LHCN-M2 (cell line): ENCODE data around the gene BGLAP. TPM values are rescaled to one million over a fixed set of nuclear protein-coding genes. Genes with fewer than 3 reads are reported as not detected.

Experiments used
- DNase-seq: peaks from one replicate; pipeline ENCODE4 v3.0.0-alpha.2; 2012; ENCODE audit warnings: low read depth
- total RNA-seq: library from RNA; depleted of rRNA; stranded (reverse); fragments of >200 nt; gene quantifications from 2 replicates; pipeline ENCODE4 v1.2.3, GENCODE V29; 2014

BGLAP gene
- total RNA-seq, 1 experiment from 2014 or later = 4.3 TPM

GRCh38 chr1:156226782-156227181 lies 15.2 kb upstream of the BGLAP start:
- no peak for DNase-seq

- DNase-seq = no peak
Observed at GRCh38 chr1:156228501-156228900, 13.5 kb upstream of the BGLAP start.

- DNase-seq = no peak
Observed at GRCh38 chr1:156229809-156230472, 12.0 kb upstream of the BGLAP start.

- DNase-seq = no peak
Observed at GRCh38 chr1:156230473-156230837, 11.5 kb upstream of the BGLAP start.

- no peak for DNase-seq
Observed at GRCh38 chr1:156232201-156232894, 9.6 kb upstream of the BGLAP start.

GRCh38 chr1:156233426-156234127 lies 8.4 kb upstream of the BGLAP start:
- peak; percentile 70 for DNase-seq

GRCh38 chr1:156236164-156236563 lies 5.8 kb upstream of the BGLAP start:
- no peak for DNase-seq

GRCh38 chr1:156238248-156238647 lies 3.7 kb upstream of the BGLAP start:
- no peak for DNase-seq

- DNase-seq = peak; percentile 91
Observed at GRCh38 chr1:156241311-156241811, 623 bp upstream of the BGLAP start.

- DNase-seq = no peak
Observed at GRCh38 chr1:156242738-156243137, 754 bp downstream of the BGLAP start.

- no peak for DNase-seq
Observed at GRCh38 chr1:156244126-156244525, 2.1 kb downstream of the BGLAP start.

- DNase-seq = no peak
Observed at GRCh38 chr1:156244712-156245111, 2.7 kb downstream of the BGLAP start.

- no peak for DNase-seq
Observed at GRCh38 chr1:156245451-156246232, 3.7 kb downstream of the BGLAP start.

GRCh38 chr1:156246241-156246780 lies 4.3 kb downstream of the BGLAP start:
- no peak for DNase-seq

GRCh38 chr1:156246781-156247459 lies 4.9 kb downstream of the BGLAP start:
- DNase-seq = no peak

- no peak for DNase-seq
Observed at GRCh38 chr1:156247460-156248322, 5.7 kb downstream of the BGLAP start, which contains the start of gene PAQR6. Gene PAQR6 (minus strand): TSS chr1:156248056. CDS start chr1:156246731, 1,325 bp downstream.

- no peak for DNase-seq
Observed at GRCh38 chr1:156248323-156248683, 6.3 kb downstream of the BGLAP start.

- DNase-seq = no peak
Observed at GRCh38 chr1:156249593-156249992, 7.6 kb downstream of the BGLAP start.

- no peak for DNase-seq
Observed at GRCh38 chr1:156251527-156251926, 9.5 kb downstream of the BGLAP start.

GRCh38 chr1:156253634-156254033 lies 11.7 kb downstream of the BGLAP start:
- DNase-seq = no peak
